Left ventricle myocardium inferior (tissue), 1 donor: Measurements from ENCODE around the gene HDX. TPM values are rescaled to one million over a fixed set of nuclear protein-coding genes. Genes with fewer than 3 reads are reported as not detected.

Experiments used
- DNase-seq: peaks from one replicate; pipeline ENCODE4 v3.0.0-alpha.2; 2020
- H3K27ac ChIP-seq: fragments of 200-600 bp; replicated peaks from 2 replicates; pipeline ENCODE4 v1.8.0; 2021
- H3K27me3 ChIP-seq: fragments of 200-600 bp; 2 replicates; pipeline ENCODE4 v1.8.0; 2021; ENCODE audit warnings: low read depth
- H3K36me3 ChIP-seq: fragments of 200-600 bp; 2 replicates; pipeline ENCODE4 v1.8.0; 2021
- H3K4me1 ChIP-seq: fragments of 200-600 bp; 2 replicates; pipeline ENCODE4 v1.8.0; 2021
- H3K4me3 ChIP-seq: fragments of 200-600 bp; 2 replicates; pipeline ENCODE4 v1.8.0; 2021; ENCODE audit warnings: mild to moderate bottlenecking, moderate library complexity
- H3K9me3 ChIP-seq: fragments of 200-600 bp; replicated peaks from 2 replicates; pipeline ENCODE4 v1.8.0; 2021
- intact Hi-C: fragments of 100-400 bp; cut with micrococcal nuclease; formaldehyde crosslinking; loops from one replicate; pipeline ENCODE4 v1.11.0; 2022
- total RNA-seq: library from RNA; stranded (reverse); fragmentation: NEBNext Ultra II Directional; extraction: Animal tissue kit (Norgen Biotek cat#: 25700); gene quantifications from one replicate; pipeline ENCODE4 v1.2.1, GENCODE V29; 2021
- TF ChIP-seq, protein P1 (sequence below): fragments of 200-600 bp; IDR thresholded peaks from 2 replicates; pipeline ENCODE4 v1.8.0; 2021; ENCODE audit warnings: antibody characterized with exemption, mild to moderate bottlenecking, borderline replicate concordance
- donor health status: DM: no; HTN: yes; CAD: no; lungs with severe emphysema.

The HDX gene
- total RNA-seq, 1 donor from 2014 or later: 2.0 TPM

DNA sequence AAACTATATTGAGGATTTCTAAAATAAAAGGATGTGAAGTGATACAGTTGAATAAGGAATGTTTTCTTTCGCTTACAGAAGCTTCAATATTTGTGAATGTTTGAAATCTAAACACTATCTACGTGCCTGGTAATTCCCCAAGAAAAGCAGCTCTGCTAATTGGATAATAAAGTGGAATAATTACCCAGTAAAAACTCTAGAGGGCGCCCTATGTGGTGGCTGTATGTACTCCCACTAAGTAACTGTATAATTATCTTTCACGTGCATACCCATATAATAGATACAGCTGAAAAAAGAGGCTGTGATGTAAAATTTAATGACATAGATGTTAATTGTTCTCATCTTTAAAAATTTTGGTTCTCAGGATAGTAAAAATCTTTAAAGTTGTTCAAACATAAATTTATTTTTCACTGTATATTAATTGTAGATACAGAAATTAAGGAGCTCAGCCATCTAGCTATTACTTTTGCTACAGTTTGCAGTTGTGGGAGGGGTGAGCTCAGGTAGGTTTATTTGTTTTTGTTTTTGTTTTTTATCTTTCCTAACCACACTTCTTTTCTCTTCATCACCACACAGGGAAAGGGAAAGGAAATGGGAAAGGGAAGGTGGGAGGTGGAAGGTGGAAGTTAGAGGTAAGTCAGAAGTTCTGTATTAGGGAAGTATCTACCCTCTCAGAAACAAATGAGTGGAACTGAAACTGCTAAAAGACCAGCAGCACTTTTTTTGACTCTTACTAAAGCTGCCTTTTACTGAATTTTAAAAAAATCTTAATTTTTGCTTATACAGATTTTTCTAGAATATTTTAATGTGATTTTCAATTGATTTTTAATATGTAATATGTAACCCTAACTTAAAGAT lies 162.5 kb downstream of the HDX start:
- no peaks in the 10 kb centered on the region for H3K9me3 ChIP-seq
- no peaks in the 10 kb centered on the region for H3K4me1 ChIP-seq
- H3K36me3 ChIP-seq: no peaks in the 10 kb centered on the region
- TF ChIP-seq, protein P1, sequence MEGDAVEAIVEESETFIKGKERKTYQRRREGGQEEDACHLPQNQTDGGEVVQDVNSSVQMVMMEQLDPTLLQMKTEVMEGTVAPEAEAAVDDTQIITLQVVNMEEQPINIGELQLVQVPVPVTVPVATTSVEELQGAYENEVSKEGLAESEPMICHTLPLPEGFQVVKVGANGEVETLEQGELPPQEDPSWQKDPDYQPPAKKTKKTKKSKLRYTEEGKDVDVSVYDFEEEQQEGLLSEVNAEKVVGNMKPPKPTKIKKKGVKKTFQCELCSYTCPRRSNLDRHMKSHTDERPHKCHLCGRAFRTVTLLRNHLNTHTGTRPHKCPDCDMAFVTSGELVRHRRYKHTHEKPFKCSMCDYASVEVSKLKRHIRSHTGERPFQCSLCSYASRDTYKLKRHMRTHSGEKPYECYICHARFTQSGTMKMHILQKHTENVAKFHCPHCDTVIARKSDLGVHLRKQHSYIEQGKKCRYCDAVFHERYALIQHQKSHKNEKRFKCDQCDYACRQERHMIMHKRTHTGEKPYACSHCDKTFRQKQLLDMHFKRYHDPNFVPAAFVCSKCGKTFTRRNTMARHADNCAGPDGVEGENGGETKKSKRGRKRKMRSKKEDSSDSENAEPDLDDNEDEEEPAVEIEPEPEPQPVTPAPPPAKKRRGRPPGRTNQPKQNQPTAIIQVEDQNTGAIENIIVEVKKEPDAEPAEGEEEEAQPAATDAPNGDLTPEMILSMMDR: peak; percentile 60
- no peak for DNase-seq
- no peak overlapping the region for H3K27ac ChIP-seq
- H3K27me3 ChIP-seq: no peaks in the 10 kb centered on the region
- no peak overlapping the region for H3K4me3 ChIP-seq
- intact Hi-C loops: no loop called here

DNA sequence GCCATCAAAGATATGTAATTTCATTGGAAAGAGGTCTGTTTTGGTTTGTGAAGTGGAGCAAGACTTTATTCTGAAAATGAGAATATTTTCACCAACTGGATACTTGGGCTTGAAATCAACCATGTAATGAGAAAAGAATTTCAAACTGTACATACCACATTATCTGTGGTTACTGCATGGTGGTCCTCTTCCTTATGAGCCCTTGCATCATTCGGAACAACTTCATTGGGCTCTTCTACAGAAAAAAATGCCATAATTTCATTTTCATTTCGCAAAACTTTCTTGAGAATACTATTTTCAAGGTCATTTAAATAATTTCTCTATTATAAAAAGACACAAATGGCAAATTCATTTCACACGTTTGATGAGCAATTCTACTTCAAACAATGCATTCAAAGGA lies 165.6 kb downstream of the HDX start:
- H3K9me3 ChIP-seq: no peaks in the 10 kb centered on the region
- TF ChIP-seq, protein P1: no peak
- DNase-seq: no peak

DNA sequence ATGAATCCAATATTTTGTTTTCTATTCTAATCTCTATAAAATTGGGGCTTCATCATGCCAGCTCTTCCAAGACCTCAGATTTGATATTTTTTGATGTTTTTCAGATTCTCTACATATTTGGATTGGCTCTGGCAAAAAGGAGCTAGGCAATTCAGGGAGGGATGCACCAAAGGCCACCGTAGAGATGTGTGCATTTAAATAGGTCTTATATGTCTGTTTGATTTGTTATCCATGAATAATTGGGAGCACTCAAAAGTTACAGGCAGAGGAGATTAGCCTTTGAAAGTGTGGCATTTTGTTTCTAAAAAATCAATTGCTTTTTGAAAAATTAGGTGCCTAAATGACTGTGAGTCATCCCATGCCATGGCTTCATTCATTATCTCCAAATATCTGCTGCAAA lies 167.1 kb downstream of the HDX start:
- TF ChIP-seq, protein P1: no peak
- H3K36me3 ChIP-seq: no peaks in the 10 kb centered on the region
- intact Hi-C loops: no loop called here
- H3K27ac ChIP-seq: no peak overlapping the region
- H3K4me1 ChIP-seq: no peaks in the 10 kb centered on the region
- no peak for DNase-seq
- H3K9me3 ChIP-seq: no peaks in the 10 kb centered on the region
- H3K27me3 ChIP-seq: no peaks in the 10 kb centered on the region
- no peak overlapping the region for H3K4me3 ChIP-seq

More for the DNA sequence above, 165.6 kb downstream of the HDX start:
- H3K27me3 ChIP-seq: no peaks in the 10 kb centered on the region
- no peaks in the 10 kb centered on the region for H3K36me3 ChIP-seq
- no peak overlapping the region for H3K27ac ChIP-seq
- intact Hi-C loops: no loop called here
- H3K4me3 ChIP-seq: no peak overlapping the region
- H3K4me1 ChIP-seq: no peaks in the 10 kb centered on the region

DNA sequence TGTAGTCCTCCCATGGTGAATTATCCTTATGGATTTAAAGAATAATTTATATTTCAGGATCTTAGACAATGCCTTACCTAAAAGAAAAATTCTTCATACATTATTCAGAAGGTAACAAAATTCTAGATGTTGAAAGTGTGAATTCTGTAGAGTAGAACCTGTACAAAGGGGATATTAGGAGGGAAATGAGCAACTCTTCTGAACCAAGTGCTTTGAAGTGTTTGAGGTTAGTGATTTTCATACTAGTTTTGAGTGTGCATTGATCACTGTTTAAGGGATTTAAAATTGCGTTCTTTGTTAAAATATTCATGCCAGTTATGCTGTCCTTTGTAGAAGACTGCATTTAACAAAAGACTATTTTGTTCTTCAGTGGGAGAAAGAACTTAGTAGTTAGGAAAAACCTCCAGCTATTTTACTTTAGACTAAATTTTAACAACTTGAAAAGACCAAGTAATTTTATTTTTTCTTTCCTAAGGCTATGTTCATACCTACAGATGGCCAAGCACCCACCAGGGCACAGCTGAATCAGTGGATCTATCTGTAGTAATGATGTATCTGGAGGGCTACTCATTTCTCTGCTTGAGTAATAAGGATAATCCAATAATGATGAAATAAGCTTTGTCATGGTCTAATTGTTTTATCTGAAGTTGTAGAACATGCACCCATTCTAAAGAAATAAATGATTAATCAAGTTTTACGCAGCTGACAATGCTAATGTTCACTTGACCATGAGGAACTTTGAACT lies 180.0 kb downstream of the HDX start:
- no peak for DNase-seq
- TF ChIP-seq, protein P1: no peak
- H3K4me3 ChIP-seq: no peak overlapping the region
- no peaks in the 10 kb centered on the region for H3K4me1 ChIP-seq
- no peaks in the 10 kb centered on the region for H3K36me3 ChIP-seq
- H3K9me3 ChIP-seq: no peaks in the 10 kb centered on the region
- no peak overlapping the region for H3K27ac ChIP-seq
- intact Hi-C loops: no loop called here
- no peaks in the 10 kb centered on the region for H3K27me3 ChIP-seq

DNA sequence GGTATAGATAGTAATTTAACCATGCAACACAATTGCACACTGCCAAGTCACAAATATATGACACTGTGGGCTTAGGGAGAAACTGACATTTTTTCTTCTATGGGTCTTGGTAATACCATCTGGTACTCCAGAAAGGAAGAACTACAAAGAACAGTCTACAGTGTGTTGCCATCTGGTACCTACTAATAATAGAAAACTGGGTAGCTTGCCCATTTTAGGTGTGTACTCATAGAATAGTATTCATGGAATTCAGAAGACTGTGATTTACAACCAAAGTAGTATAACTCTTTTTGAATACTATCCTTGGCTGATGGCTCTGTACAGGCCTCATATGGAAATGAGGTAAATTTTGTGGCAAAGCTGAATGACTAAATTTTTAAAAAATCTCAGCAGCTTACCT lies 181.6 kb downstream of the HDX start:
- H3K4me1 ChIP-seq: no peaks in the 10 kb centered on the region
- H3K36me3 ChIP-seq: no peaks in the 10 kb centered on the region
- TF ChIP-seq, protein P1: no peak
- H3K27ac ChIP-seq: no peak overlapping the region
- H3K9me3 ChIP-seq: peaks cover 5% of the 10 kb centered on the region
- no peaks in the 10 kb centered on the region for H3K27me3 ChIP-seq
- no peak for DNase-seq
- intact Hi-C loops: no loop called here
- no peak overlapping the region for H3K4me3 ChIP-seq
